Measurements from ENCODE around the gene PDLIM7. TPM values are rescaled to one million over a fixed set of nuclear protein-coding genes. Genes with fewer than 3 reads are reported as not detected.

PDLIM7 gene
- total and polyA plus RNA-seq, 2 of the 8 experiments (the other 6 are each of a cell fraction or from before 2014, with no cell fraction given), result 67.3 to 94.2 TPM

DNA sequence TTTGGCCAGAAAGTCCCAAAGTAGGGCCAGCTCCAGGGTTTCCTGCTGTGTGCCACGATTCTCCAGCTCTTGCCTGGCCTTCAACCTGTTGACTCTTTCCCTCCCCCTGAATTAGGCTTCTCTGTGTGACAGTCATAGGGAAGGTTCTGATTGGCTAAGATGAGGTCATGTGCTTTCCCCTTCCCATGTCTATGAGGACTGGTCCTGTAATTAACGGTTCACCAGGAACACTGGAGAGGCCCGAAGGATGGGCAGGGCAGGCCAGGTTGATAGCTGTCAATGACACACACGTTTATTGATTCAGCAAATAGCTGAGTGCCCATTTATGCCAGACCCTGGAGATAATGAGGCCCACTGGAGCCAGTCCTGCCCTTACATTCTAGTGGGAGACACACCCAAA lies 59.8 kb downstream of the PDLIM7 start:
- H3K18ac ChIP-seq (ENCODE audit: extremely low read depth, low read length), result no peak overlapping the region
- no peak overlapping the region for H2BK20ac ChIP-seq (ENCODE audit: low read length)
- peaks cover 0 to 10% of the 10 kb centered on the region in 2 experiments for H4K20me1 ChIP-seq (replicated peaks in 1 of 2; ENCODE audit: control insufficient read depth in 1 of 2, insufficient read depth in 2 of 2, low read length in 2 of 2)
- H2BK5ac ChIP-seq (ENCODE audit: low read depth, low read length), result no peak overlapping the region
- no peak overlapping the region for H2BK120ac ChIP-seq (replicated peaks; ENCODE audit: low read depth, low read length)
- no peak overlapping the region for H3K4ac ChIP-seq (replicated peaks; ENCODE audit: insufficient read length, low read depth, low read length)
- H3K9ac ChIP-seq (replicated peaks in 1 of 4; ENCODE audit: extremely low read depth in 1 of 4, low read depth in 3 of 4, low read length in 3 of 4), result no peak overlapping the region
- no peak overlapping the region for H3K4me2 ChIP-seq (ENCODE audit: insufficient read depth in 1 of 2, low read depth in 2 of 2, low read length in 2 of 2)
- H4K8ac ChIP-seq (ENCODE audit: extremely low read depth, insufficient read depth, low read length), result 0 out of 2 replicates have a peak overlapping the region, but pooled peaks have one; percentile 57
- no peak overlapping the region for H2AFZ ChIP-seq (ENCODE audit: low read length)
- CTCF ChIA-PET (ENCODE audit: partially characterized antibody), result interaction anchor here (0.8 to 23.6 kb wide), 11 partner anchors 10 to 142 kb away, joined by 3 to 430 read pairs (median 5); partner anchors contain the start of gene SLC34A1
- TF ChIP-seq TAF7 (optimal IDR thresholded peaks at IDR 0.05; ENCODE audit: borderline replicate concordance, low read depth, low read length) (no peak), JUN (IDR thresholded peaks at IDR 0.05; ENCODE audit: low read depth, low read length) (no peak), SUZ12 (IDR thresholded peaks at IDR 0.05; ENCODE audit: low read length) (no peak), POLR2A (IDR thresholded peaks at IDR 0.05; ENCODE audit: control extremely low read depth in 1 of 2, low read depth in 2 of 2, low read length in 2 of 2) (no peak)
- H3K23me2 ChIP-seq (ENCODE audit: low read depth, low read length), result no peaks in the 10 kb centered on the region
- no peak overlapping the region for H3K56ac ChIP-seq (replicated peaks; ENCODE audit: insufficient read length, low read depth, low read length)
- H3K23ac ChIP-seq (ENCODE audit: insufficient read length), result no peak overlapping the region
- WGBS, 2 experiments (ENCODE audit: extremely low coverage in 1 of 2, insufficient coverage in 1 of 2, insufficient read length in 1 of 2, insufficient replicate concordance in 2 of 2, low coverage in 1 of 2, low lambda C conversion rate in 2 of 2, missing lambda C conversion rate in 1 of 2), result 88% methylated on average over 4 of the region's 4 CpGs; no CpG with 5 or more reads in 1 of the 2 experiments
- H3K4me1 ChIP-seq (replicated peaks in 1 of 4; ENCODE audit: control insufficient read depth in 3 of 4, insufficient read depth in 4 of 4, low read length in 3 of 4), result peaks cover 0 to 5% (median 2%) of the 10 kb centered on the region in 4 experiments; a peak in 3 of 7 replicates
- no peak for DNase-seq (ENCODE audit: low read depth in 1 of 2, low spot score in 2 of 2)
- H3K14ac ChIP-seq (ENCODE audit: insufficient read length), result no peak overlapping the region
- H3K36me3 ChIP-seq (ENCODE audit: control insufficient read depth in 2 of 4, insufficient read depth in 4 of 4, low read length in 3 of 4), result peaks cover 10 to 35% (median 24%) of the 10 kb centered on the region in 4 experiments; a peak in 6 of 8 replicates
- no peak for FAIRE-seq
- H4K91ac ChIP-seq (replicated peaks; ENCODE audit: insufficient read length, low read length), result no peak overlapping the region
- H3K9me3 ChIP-seq (ENCODE audit: insufficient read depth in 2 of 2, low read depth in 1 of 2, low read length in 1 of 2), result no peaks in the 10 kb centered on the region
- no peaks in the 10 kb centered on the region for H3K27me3 ChIP-seq (replicated peaks in 1 of 4; ENCODE audit: control insufficient read depth in 3 of 4, extremely low read depth in 1 of 4, insufficient read depth in 3 of 4, low read length in 3 of 4)
- H3K79me1 ChIP-seq (ENCODE audit: low read depth, low read length), result no peaks in the 10 kb centered on the region
- H2BK15ac ChIP-seq (ENCODE audit: low read length), result no peak overlapping the region
- POLR2A ChIA-PET (ENCODE audit: partially characterized antibody), result interaction anchor here (0.6 to 67.5 kb wide), 12 partner anchors 8 to 130 kb away, joined by 3 to 3349 read pairs (median 4); partner anchors contain the start of genes DBN1, DOK3, F12 and GRK6
- no peak overlapping the region for H3K4me3 ChIP-seq (ENCODE audit: extremely low read depth in 1 of 4, insufficient read depth in 2 of 4, low read depth in 3 of 4, low read length in 4 of 4)
- no peak overlapping the region for H4K5ac ChIP-seq (ENCODE audit: insufficient read length, low read depth, low read length)
- H3K27ac ChIP-seq (ENCODE audit: low read depth, low read length), result no peak overlapping the region
- no peak overlapping the region for H2BK12ac ChIP-seq (ENCODE audit: low read depth, low read length)
- H3K79me2 ChIP-seq (ENCODE audit: control insufficient read depth in 1 of 2, insufficient read depth in 2 of 2, low read length in 2 of 2), result no peaks in the 10 kb centered on the region
- no peak overlapping the region for H2AK5ac ChIP-seq (ENCODE audit: low read depth, low read length)

Data from H1 (cell line).